H9 (cell line): ENCODE measurements around the gene STAU1. TPM values are rescaled to one million over a fixed set of nuclear protein-coding genes. Genes with fewer than 3 reads are reported as not detected.
A peak's percentile ranks its signal among the peaks of the same experiment; 100 is the strongest.

Experiments used
- DNase-seq: peaks from one replicate; pipeline ENCODE4 v3.0.0-alpha.2; 2017
- H2AFZ ChIP-seq: one replicate; pipeline ENCODE4 v1.6.1; 2013; ENCODE audit warnings: mild to moderate bottlenecking, low read length, control low read depth, moderate library complexity
- H2AK5ac ChIP-seq: 2 replicates; pipeline ENCODE4 v1.6.1; 2013; ENCODE audit warnings: low read length, control low read depth, mixed read lengths; ENCODE audit not compliant: insufficient read length
- H2BK120ac ChIP-seq: one replicate; pipeline ENCODE4 v1.6.1; 2013; ENCODE audit warnings: low read depth, mild to moderate bottlenecking, low read length, control low read depth, inconsistent platforms; ENCODE audit not compliant: poor library complexity, severe bottlenecking
- H2BK12ac ChIP-seq: 2 replicates; pipeline ENCODE4 v1.6.1; 2013; ENCODE audit warnings: low read length, control low read depth, mixed read lengths, low read depth; ENCODE audit not compliant: insufficient read length
- H2BK15ac ChIP-seq: 2 replicates; pipeline ENCODE4 v1.6.1; 2013; ENCODE audit warnings: low read depth, low read length, control low read depth
- H2BK20ac ChIP-seq: one replicate; pipeline ENCODE4 v1.6.1; 2013; ENCODE audit warnings: low read depth, mild to moderate bottlenecking, low read length, control low read depth, inconsistent platforms; ENCODE audit not compliant: poor library complexity, severe bottlenecking
- H2BK5ac ChIP-seq: 2 replicates; pipeline ENCODE4 v1.6.1; 2013; ENCODE audit warnings: low read length, control low read depth, mixed read lengths; ENCODE audit not compliant: insufficient read length
- H3K14ac ChIP-seq: 2 replicates; pipeline ENCODE4 v1.6.1; 2013; ENCODE audit warnings: low read length, control low read depth; ENCODE audit not compliant: insufficient read depth
- H3K18ac ChIP-seq: 2 replicates; pipeline ENCODE4 v1.6.1; 2013; ENCODE audit warnings: low read depth, mild to moderate bottlenecking, mixed read lengths, low read length, control low read depth; ENCODE audit not compliant: insufficient read length
- H3K23ac ChIP-seq: 2 replicates; pipeline ENCODE4 v1.6.1; 2013; ENCODE audit warnings: low read length, control low read depth, mixed read lengths, low read depth; ENCODE audit not compliant: insufficient read length
- H3K23me2 ChIP-seq: 2 replicates; pipeline ENCODE4 v1.6.1; 2013; ENCODE audit warnings: low read depth, mild to moderate bottlenecking, mixed read lengths, low read length, control low read depth; ENCODE audit not compliant: insufficient read length, poor library complexity, severe bottlenecking
- H3K27ac ChIP-seq: 2 replicates; pipeline ENCODE4 v1.5.1; 2013; ENCODE audit warnings: low read length, control low read depth, mixed read lengths, low read depth; ENCODE audit not compliant: insufficient read length
- H3K27me3 ChIP-seq: 2 replicates; pipeline ENCODE4 v1.6.1; 2013; ENCODE audit warnings: low read length, control low read depth, inconsistent platforms; ENCODE audit not compliant: insufficient read depth
- H3K4ac ChIP-seq: 2 replicates; pipeline ENCODE4 v1.6.1; 2013; ENCODE audit warnings: low read depth, mild to moderate bottlenecking, control low read depth, inconsistent platforms, low read length, moderate library complexity
- H3K4me1 ChIP-seq: 2 replicates; pipeline ENCODE4 v1.6.1; 2013; ENCODE audit warnings: low read length, control low read depth, inconsistent platforms; ENCODE audit not compliant: insufficient read depth
- H3K4me2 ChIP-seq: 2 replicates; pipeline ENCODE4 v1.6.1; 2013; ENCODE audit warnings: low read length, control low read depth, mixed read lengths; ENCODE audit not compliant: insufficient read length, insufficient read depth
- H3K56ac ChIP-seq: 2 replicates; pipeline ENCODE4 v1.6.1; 2013; ENCODE audit warnings: low read depth, mild to moderate bottlenecking, mixed read lengths, low read length, control low read depth; ENCODE audit not compliant: insufficient read length
- H3K79me1 ChIP-seq: 2 replicates; pipeline ENCODE4 v1.6.1; 2013; ENCODE audit warnings: low read depth, mild to moderate bottlenecking, moderate library complexity, low read length, control low read depth, inconsistent platforms; ENCODE audit not compliant: insufficient read depth, poor library complexity, severe bottlenecking
- H3K79me2 ChIP-seq: 2 replicates; pipeline ENCODE4 v1.6.1; 2013; ENCODE audit warnings: low read length, control low read depth, inconsistent platforms; ENCODE audit not compliant: insufficient read depth
- H3K9ac ChIP-seq: 2 replicates; pipeline ENCODE4 v1.6.1; 2013; ENCODE audit warnings: low read length, control low read depth, mixed read lengths; ENCODE audit not compliant: insufficient read length; ENCODE audit errors: extremely low read depth
- H3K9me3 ChIP-seq: one replicate; pipeline ENCODE4 v1.6.1; 2013; ENCODE audit warnings: low read depth, low read length, inconsistent platforms; ENCODE audit not compliant: control insufficient read depth
- H3T11ph ChIP-seq: one replicate; pipeline ENCODE4 v1.6.1; 2013; ENCODE audit warnings: mild to moderate bottlenecking, low read length, control low read depth, inconsistent platforms
- H4K20me1 ChIP-seq: one replicate; pipeline ENCODE4 v1.6.1; 2013; ENCODE audit not compliant: control insufficient read depth, insufficient read length, insufficient read depth
- H4K5ac ChIP-seq: 2 replicates; pipeline ENCODE4 v1.6.1; 2013; ENCODE audit warnings: low read depth, mild to moderate bottlenecking, mixed read lengths, low read length, control low read depth; ENCODE audit not compliant: insufficient read length
- H4K8ac ChIP-seq: replicated peaks from 2 replicates; pipeline ENCODE4 v1.6.1; 2013; ENCODE audit warnings: low read length, control low read depth, mixed read lengths, low read depth; ENCODE audit not compliant: insufficient read length
- H4K91ac ChIP-seq: 2 replicates; pipeline ENCODE4 v1.6.1; 2013; ENCODE audit warnings: low read depth, mild to moderate bottlenecking, moderate library complexity, mixed read lengths, low read length, control low read depth; ENCODE audit not compliant: insufficient read length
- H3K27ac Mint-ChIP-seq, 3 experiments: 2 replicates in 2 of 3; 3 replicates in 1 of 3; pipeline ENCODE4 v1.8.0; 2020 to 2021; ENCODE audit warnings: mixed read lengths in 3 of 3, mild to moderate bottlenecking in 1 of 3, moderate library complexity in 1 of 3
- H3K27me3 Mint-ChIP-seq: 2 replicates; pipeline ENCODE4 v1.8.0; 2021; ENCODE audit warnings: low read depth, mild to moderate bottlenecking, moderate library complexity, mixed read lengths
- H3K36me3 Mint-ChIP-seq, 3 experiments: 2 replicates in 2 of 3; 3 replicates in 1 of 3; pipeline ENCODE4 v1.8.0; 2020 to 2021; ENCODE audit warnings: low read depth in 3 of 3, mixed read lengths in 3 of 3; ENCODE audit not compliant: insufficient read depth in 1 of 3
- H3K4me1 Mint-ChIP-seq, 2 experiments: 2 replicates each; pipeline ENCODE4 v1.8.0; 2020; ENCODE audit warnings: mixed read lengths in 2 of 2
- H3K4me3 Mint-ChIP-seq, 2 experiments: 2 replicates in 1 of 2; 3 replicates in 1 of 2; pipeline ENCODE4 v1.8.0; 2020 to 2021; ENCODE audit warnings: mild to moderate bottlenecking in 2 of 2, mixed read lengths in 2 of 2, moderate library complexity in 1 of 2
- H3K9me3 Mint-ChIP-seq, 2 experiments: 2 replicates in 1 of 2; 3 replicates in 1 of 2; pipeline ENCODE4 v1.8.0; 2020; ENCODE audit warnings: mild to moderate bottlenecking in 2 of 2, mixed read lengths in 2 of 2, moderate library complexity in 1 of 2
- WGBS: extraction: QIAGEN DNeasy Blood & Tissue Kit; methylation state at CpG from one replicate; pipeline ENCODE4 v1.1.7; 2013; ENCODE audit warnings: missing lambda C conversion rate, low lambda C conversion rate, mixed read lengths; ENCODE audit not compliant: insufficient read length; ENCODE audit errors: extremely low coverage; 5-methylcytosine and 5-hydroxymethylcytosine counted together
- total RNA-seq: library from RNA; stranded (reverse); gene quantifications from 2 replicates; pipeline ENCODE4 v1.2.1, GENCODE V29; 2021
- TF ChIP-seq, protein P1 (sequence below): fragments of 200-600 bp; sonication (generic); conservative IDR thresholded peaks from 3 replicates; pipeline ENCODE4 v1.8.0; 2021; ENCODE audit warnings: antibody characterized with exemption, mild to moderate bottlenecking

The STAU1 gene
- total RNA-seq, 1 experiment from 2014 or later: 106 TPM

DNA sequence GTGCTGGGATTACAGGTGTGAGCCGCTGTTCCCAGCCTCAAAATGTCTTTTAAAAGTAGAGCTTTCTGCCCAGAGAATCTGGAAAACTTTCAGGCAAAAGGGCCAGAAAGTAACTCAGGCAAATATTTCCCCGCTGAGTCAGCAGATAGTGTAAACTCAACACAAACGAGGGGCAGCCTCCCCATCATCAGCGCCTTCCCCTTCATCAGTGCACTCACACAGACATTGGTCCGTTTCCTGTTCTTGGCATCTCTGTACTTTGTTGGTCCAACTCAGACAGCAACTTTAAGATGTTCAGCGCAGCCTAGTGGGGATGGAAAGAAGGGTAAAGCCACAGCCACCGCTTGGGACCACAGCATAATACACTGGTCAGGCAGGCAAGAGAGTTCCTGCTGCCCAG is 72.6 kb downstream of the STAU1 start:
- H3K4me3 Mint-ChIP-seq: no peak overlapping the region
- peak overlapping the region in 1 of 3 experiments; percentile 80; a peak in 2 of 7 replicates for H3K27ac Mint-ChIP-seq
- Histone ChIP-seq H3K56ac (no peak overlapping the region), H2BK20ac (no peak overlapping the region), H3K79me2 (no peaks in the 10 kb centered on the region), H3K27me3 (no peaks in the 10 kb centered on the region), H4K91ac (no peak overlapping the region), H3K4me2 (no peak overlapping the region), H4K5ac (no peak overlapping the region), H3K27ac (no peak overlapping the region), H2AFZ (no peak overlapping the region), H3T11ph (no peak overlapping the region), H4K8ac (no peak overlapping the region), H2BK120ac (no peak overlapping the region), H3K14ac (no peak overlapping the region), H2BK5ac (no peak overlapping the region), H3K23ac (no peak overlapping the region), H4K20me1 (no peaks in the 10 kb centered on the region), H2BK12ac (no peak overlapping the region), H2BK15ac (no peak overlapping the region), H2AK5ac (no peak overlapping the region), H3K9ac (no peak overlapping the region), H3K9me3 (no peaks in the 10 kb centered on the region), H3K23me2 (no peaks in the 10 kb centered on the region), H3K18ac (no peak overlapping the region), H3K4me1 (no peaks in the 10 kb centered on the region), H3K79me1 (no peaks in the 10 kb centered on the region), H3K4ac (no peak overlapping the region)
- H3K4me1 Mint-ChIP-seq: no peaks in the 10 kb centered on the region
- H3K36me3 Mint-ChIP-seq: peaks cover 44 to 78% (median 77%) of the 10 kb centered on the region in 3 experiments; a peak in 6 of 7 replicates
- no peaks in the 10 kb centered on the region for H3K27me3 Mint-ChIP-seq
- WGBS: no CpG with 5 or more reads among the region's 7 CpGs
- DNase-seq: no peak
- TF ChIP-seq, protein P1, sequence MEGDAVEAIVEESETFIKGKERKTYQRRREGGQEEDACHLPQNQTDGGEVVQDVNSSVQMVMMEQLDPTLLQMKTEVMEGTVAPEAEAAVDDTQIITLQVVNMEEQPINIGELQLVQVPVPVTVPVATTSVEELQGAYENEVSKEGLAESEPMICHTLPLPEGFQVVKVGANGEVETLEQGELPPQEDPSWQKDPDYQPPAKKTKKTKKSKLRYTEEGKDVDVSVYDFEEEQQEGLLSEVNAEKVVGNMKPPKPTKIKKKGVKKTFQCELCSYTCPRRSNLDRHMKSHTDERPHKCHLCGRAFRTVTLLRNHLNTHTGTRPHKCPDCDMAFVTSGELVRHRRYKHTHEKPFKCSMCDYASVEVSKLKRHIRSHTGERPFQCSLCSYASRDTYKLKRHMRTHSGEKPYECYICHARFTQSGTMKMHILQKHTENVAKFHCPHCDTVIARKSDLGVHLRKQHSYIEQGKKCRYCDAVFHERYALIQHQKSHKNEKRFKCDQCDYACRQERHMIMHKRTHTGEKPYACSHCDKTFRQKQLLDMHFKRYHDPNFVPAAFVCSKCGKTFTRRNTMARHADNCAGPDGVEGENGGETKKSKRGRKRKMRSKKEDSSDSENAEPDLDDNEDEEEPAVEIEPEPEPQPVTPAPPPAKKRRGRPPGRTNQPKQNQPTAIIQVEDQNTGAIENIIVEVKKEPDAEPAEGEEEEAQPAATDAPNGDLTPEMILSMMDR: no peak
- no peaks in the 10 kb centered on the region for H3K9me3 Mint-ChIP-seq
